Measurements from ENCODE around the gene MYOM3. TPM values are rescaled to one million over a fixed set of nuclear protein-coding genes. Genes with fewer than 3 reads are reported as not detected.

Gene MYOM3
- polyA plus RNA-seq, 2 of the 4 experiments (the other 2 are of a cell fraction): 2.6 to 8.5 TPM

DNA sequence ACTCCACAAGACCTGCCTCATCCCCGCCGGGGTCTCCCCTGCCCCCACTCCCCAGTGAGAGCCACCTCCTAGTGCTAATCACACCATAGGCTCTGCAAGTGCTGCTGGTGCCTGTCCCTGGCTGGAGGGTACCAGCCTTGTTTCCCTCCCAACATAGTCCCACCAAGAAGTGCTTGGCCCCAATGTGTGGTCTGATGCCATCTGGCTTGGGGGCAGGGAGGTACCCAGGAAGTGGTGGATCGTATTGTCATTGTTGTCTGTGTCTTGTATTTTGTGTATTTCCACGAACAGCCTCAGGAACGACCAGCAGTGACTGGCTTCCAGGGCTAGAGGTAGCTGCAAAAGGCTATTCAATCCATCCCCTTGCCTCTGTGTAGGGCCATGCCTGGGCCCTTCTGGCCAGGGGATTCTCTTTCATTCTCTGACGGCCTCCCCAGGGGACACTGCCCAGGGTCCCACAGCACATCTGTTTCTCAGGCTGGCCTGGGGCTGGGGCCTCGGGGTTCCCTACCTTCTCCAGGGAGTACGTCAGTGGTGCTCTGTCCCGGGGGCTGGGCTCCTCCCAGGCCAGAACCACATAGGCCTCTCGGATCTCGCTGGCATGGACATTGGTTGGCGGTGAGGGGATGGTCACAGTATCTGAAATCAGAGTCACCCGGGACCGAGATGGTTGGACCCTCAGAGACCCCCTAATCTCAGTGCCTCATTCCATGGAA, 22.8 kb downstream of the MYOM3 start:
- ATAC-seq: no peak

DNA sequence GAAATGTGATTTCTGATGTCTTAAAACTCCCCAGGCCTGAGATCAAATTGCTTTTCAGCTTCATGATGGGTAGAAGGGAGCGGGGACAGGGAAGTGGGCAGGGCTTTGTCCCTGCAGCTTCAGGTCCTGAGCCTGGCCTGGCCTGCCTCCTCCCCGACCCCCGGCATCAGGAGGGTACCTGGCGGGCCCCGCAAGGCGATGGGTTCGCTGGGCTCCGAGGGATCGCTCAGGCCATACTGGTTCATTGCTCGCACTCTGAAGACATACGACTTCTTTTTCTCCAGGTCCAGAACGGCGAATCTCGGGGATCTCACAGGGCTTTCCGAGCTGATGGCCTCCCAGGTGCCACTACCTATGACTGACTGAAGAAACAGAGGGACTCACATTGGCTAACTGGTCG, 25.5 kb downstream of the MYOM3 start:
- POLR2A ChIA-PET: interaction anchor here (0.7 kb wide), 1 partner anchor 120 kb away, joined by 3 read pairs; no protein-coding TSS in a partner anchor
- Histone ChIP-seq H3K27ac (no peak overlapping the region), H3K4me3 (no peak overlapping the region), H3K9me3 (no peaks in the 10 kb centered on the region), H3K4me1 (no peaks in the 10 kb centered on the region), H3K4me2 (no peak overlapping the region)
- ATAC-seq (no peak), DNase-seq (ENCODE audit: low read depth in 1 of 2, low spot score in 1 of 2) (no peak), FAIRE-seq (no peak)
- CTCF ChIA-PET: interaction anchor here (1.0 to 1.3 kb wide), 2 partner anchors 15 to 64 kb away, joined by 3 read pairs; no protein-coding TSS in a partner anchor
- 94% methylated on average over 16 of the region's 16 CpGs for WGBS (ENCODE audit: missing lambda C conversion rate)
- TF ChIP-seq FOSB (CRISPR knock-in tag; IDR thresholded peaks at IDR 0.05): no peak

More for the DNA sequence above, 22.8 kb downstream of the MYOM3 start:
- DNase-seq (ENCODE audit: low read depth in 1 of 2, low spot score in 1 of 2) (no peak), FAIRE-seq (no peak)
- CTCF ChIA-PET: interaction anchor here (1.2 to 1.6 kb wide), 3 partner anchors 14 to 302 kb away, joined by 4 to 5 read pairs (median 5); no protein-coding TSS in a partner anchor
- Histone ChIP-seq H3K27ac (no peak overlapping the region), H3K4me2 (no peak overlapping the region), H3K4me1 (no peaks in the 10 kb centered on the region), H3K4me3 (no peak overlapping the region), H3K9me3 (no peaks in the 10 kb centered on the region)
- TF ChIP-seq JUNB (IDR thresholded peaks at IDR 0.05): no peak
- TF ChIP-seq PHF8 (IDR thresholded peaks at IDR 0.05; ENCODE audit: borderline replicate concordance, low read depth): no peak
- no peak for TF ChIP-seq CBX8 (IDR thresholded peaks at IDR 0.05)
- TF ChIP-seq HOXB5 (CRISPR knock-in tag; IDR thresholded peaks at IDR 0.05): no peak
- no peak for TF ChIP-seq CHD2 (IDR thresholded peaks at IDR 0.05; ENCODE audit: low read length, partially characterized antibody)
- no peak for TF ChIP-seq CHD4 (IDR thresholded peaks at IDR 0.05; ENCODE audit: borderline replicate concordance)
- TF ChIP-seq, protein P1, sequence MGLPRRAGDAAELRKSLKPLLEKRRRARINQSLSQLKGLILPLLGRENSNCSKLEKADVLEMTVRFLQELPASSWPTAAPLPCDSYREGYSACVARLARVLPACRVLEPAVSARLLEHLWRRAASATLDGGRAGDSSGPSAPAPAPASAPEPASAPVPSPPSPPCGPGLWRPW (IDR thresholded peaks at IDR 0.05): no peak
- TF ChIP-seq, protein P2, sequence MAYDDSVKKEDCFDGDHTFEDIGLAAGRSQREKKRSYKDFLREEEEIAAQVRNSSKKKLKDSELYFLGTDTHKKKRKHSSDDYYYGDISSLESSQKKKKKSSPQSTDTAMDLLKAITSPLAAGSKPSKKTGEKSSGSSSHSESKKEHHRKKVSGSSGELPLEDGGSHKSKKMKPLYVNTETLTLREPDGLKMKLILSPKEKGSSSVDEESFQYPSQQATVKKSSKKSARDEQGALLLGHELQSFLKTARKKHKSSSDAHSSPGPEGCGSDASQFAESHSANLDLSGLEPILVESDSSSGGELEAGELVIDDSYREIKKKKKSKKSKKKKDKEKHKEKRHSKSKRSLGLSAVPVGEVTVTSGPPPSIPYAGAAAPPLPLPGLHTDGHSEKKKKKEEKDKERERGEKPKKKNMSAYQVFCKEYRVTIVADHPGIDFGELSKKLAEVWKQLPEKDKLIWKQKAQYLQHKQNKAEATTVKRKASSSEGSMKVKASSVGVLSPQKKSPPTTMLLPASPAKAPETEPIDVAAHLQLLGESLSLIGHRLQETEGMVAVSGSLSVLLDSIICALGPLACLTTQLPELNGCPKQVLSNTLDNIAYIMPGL (CRISPR knock-in tag; IDR thresholded peaks at IDR 0.05; ENCODE audit: borderline replicate concordance): no peak
- TF ChIP-seq MAFK (IDR thresholded peaks at IDR 0.05; ENCODE audit: partially characterized antibody): no peak
- WGBS (ENCODE audit: missing lambda C conversion rate): 63% methylated on average over 4 of the region's 14 CpGs
- POLR2A ChIA-PET: no interaction called here

DNA sequence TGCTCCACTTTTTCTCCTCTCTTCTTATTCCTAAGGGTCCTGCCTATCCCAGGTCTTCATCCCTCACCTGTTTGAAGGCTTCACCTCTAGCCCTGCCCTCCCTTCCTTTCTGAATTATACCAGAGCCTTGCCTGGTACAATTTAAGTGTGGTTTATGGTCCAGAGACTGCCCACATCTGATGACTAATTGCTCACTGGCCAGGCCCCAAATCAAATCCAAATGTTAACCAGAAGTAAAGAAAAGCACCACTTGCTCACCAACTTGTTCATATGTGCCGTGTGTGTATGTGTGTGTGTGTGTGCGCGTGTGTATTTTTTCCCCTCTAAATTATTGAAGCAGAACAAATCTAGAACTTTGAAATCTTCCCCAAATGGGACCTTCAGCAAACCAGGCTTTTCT, 26.4 kb downstream of the MYOM3 start:
- ATAC-seq: no peak
- CTCF ChIA-PET: interaction anchor here (0.9 to 1.4 kb wide), 3 partner anchors 14 to 305 kb away, joined by 3 to 5 read pairs (median 3); no protein-coding TSS in a partner anchor
- no peak for TF ChIP-seq BHLHE40 (IDR thresholded peaks at IDR 0.05; ENCODE audit: low read depth, low read length)
- no peak for TF ChIP-seq NR3C1 (IDR thresholded peaks at IDR 0.05)
- TF ChIP-seq FOXS1 (CRISPR knock-in tag; IDR thresholded peaks at IDR 0.05): no peak
- TF ChIP-seq, protein P3, sequence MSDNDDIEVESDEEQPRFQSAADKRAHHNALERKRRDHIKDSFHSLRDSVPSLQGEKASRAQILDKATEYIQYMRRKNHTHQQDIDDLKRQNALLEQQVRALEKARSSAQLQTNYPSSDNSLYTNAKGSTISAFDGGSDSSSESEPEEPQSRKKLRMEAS (IDR thresholded peaks at IDR 0.05): no peak
- TF ChIP-seq NPAS2 (CRISPR knock-in tag; IDR thresholded peaks at IDR 0.05; ENCODE audit: borderline replicate concordance): no peak
- TF ChIP-seq SMC3 (IDR thresholded peaks at IDR 0.05): no peak
- TF ChIP-seq HOXA7 (CRISPR knock-in tag; IDR thresholded peaks at IDR 0.05): no peak
- TF ChIP-seq HOXB5 (CRISPR knock-in tag; IDR thresholded peaks at IDR 0.05): no peak
- no peak for TF ChIP-seq POLR2A (IDR thresholded peaks at IDR 0.05; ENCODE audit: low read length)
- no peak for TF ChIP-seq KDM5A (IDR thresholded peaks at IDR 0.05)
- no peak for TF ChIP-seq PHF8 (IDR thresholded peaks at IDR 0.05; ENCODE audit: borderline replicate concordance, low read depth)
- TF ChIP-seq ZC3H11A (IDR thresholded peaks at IDR 0.05): no peak

More for the DNA sequence above, 26.4 kb downstream of the MYOM3 start:
- FAIRE-seq (no peak), DNase-seq (ENCODE audit: low read depth in 1 of 2, low spot score in 1 of 2) (no peak)
- Histone ChIP-seq H3K4me1 (no peaks in the 10 kb centered on the region), H3K9me3 (no peaks in the 10 kb centered on the region), H3K4me3 (no peak overlapping the region), H3K27ac (no peak overlapping the region), H3K4me2 (no peak overlapping the region)
- 60% methylated on average over 3 of the region's 3 CpGs for WGBS (ENCODE audit: missing lambda C conversion rate)
- POLR2A ChIA-PET: interaction anchor here (0.7 kb wide), 1 partner anchor 119 kb away, joined by 3 read pairs; no protein-coding TSS in a partner anchor

Measured in A549 (cell line).